ENCODE results near the gene IL37. TPM values are rescaled to one million over a fixed set of nuclear protein-coding genes. Genes with fewer than 3 reads are reported as not detected.

Gene IL37
- total and polyA plus RNA-seq, 2 of the 13 experiments (the other 11 are each of a cell fraction or from before 2014, with no cell fraction given), result not detected

DNA sequence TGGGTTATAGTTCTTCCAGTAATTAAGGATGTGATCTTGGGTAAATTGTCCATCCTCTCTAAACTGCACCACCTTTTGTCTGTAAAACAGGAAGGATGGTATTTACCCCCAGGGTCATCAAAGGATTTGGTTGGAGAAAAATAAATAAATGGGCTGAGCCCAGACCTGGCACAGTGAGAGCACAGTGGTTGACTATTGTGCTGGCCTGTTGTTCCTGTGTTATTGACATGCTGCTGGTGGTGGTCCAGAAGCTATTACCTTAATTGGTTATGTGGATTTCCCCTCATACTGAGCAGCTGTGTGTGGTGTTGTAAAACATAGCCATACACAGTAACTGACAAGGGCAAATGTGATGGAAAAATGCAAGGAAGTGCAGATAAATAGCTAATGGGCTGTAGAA, 746 bp upstream of the IL37 start (continued):
- TF ChIP-seq ZNF335 (CRISPR knock-in tag; IDR thresholded peaks at IDR 0.05) (no peak), BCL6 (CRISPR knock-in tag; IDR thresholded peaks at IDR 0.05) (0 out of 2 replicates have a peak, but pooled peaks have one; percentile 20), HDAC2 (CRISPR knock-in tag; IDR thresholded peaks at IDR 0.05) (0 out of 2 replicates have a peak, but pooled peaks have one; percentile 20), PHF5A (CRISPR knock-in tag; IDR thresholded peaks at IDR 0.05; ENCODE audit: low read depth, unreplicated experiment) (no peak), MED1 (CRISPR knock-in tag; IDR thresholded peaks at IDR 0.05) (peak; percentile 32; the same call in 1 of the 2 replicates), ZNF180 (CRISPR knock-in tag; IDR thresholded peaks at IDR 0.05; ENCODE audit: borderline replicate concordance, low read depth) (no peak), ETV6 (CRISPR knock-in tag; conservative IDR thresholded peaks at IDR 0.05) (no peak), ZSCAN31 (CRISPR knock-in tag; IDR thresholded peaks at IDR 0.05; ENCODE audit: low read depth) (no peak), ZNF326 (CRISPR knock-in tag; IDR thresholded peaks at IDR 0.05; ENCODE audit: borderline replicate concordance) (no peak), MAFK (conservative IDR thresholded peaks at IDR 0.05 in 1 of 2, IDR thresholded peaks at IDR 0.05 in 1 of 2; ENCODE audit: low read length in 2 of 2) (no peak), SAP130 (CRISPR knock-in tag; IDR thresholded peaks at IDR 0.05; ENCODE audit: low read depth) (peak; percentile 47; the same call in 1 of the 2 replicates), SP5 (CRISPR knock-in tag; IDR thresholded peaks at IDR 0.05; ENCODE audit: borderline replicate concordance, low read depth) (peak; percentile 71)
- TF ChIP-seq, protein P1, sequence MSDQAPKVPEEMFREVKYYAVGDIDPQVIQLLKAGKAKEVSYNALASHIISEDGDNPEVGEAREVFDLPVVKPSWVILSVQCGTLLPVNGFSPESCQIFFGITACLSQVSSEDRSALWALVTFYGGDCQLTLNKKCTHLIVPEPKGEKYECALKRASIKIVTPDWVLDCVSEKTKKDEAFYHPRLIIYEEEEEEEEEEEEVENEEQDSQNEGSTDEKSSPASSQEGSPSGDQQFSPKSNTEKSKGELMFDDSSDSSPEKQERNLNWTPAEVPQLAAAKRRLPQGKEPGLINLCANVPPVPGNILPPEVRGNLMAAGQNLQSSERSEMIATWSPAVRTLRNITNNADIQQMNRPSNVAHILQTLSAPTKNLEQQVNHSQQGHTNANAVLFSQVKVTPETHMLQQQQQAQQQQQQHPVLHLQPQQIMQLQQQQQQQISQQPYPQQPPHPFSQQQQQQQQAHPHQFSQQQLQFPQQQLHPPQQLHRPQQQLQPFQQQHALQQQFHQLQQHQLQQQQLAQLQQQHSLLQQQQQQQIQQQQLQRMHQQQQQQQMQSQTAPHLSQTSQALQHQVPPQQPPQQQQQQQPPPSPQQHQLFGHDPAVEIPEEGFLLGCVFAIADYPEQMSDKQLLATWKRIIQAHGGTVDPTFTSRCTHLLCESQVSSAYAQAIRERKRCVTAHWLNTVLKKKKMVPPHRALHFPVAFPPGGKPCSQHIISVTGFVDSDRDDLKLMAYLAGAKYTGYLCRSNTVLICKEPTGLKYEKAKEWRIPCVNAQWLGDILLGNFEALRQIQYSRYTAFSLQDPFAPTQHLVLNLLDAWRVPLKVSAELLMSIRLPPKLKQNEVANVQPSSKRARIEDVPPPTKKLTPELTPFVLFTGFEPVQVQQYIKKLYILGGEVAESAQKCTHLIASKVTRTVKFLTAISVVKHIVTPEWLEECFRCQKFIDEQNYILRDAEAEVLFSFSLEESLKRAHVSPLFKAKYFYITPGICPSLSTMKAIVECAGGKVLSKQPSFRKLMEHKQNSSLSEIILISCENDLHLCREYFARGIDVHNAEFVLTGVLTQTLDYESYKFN (CRISPR knock-in tag; conservative IDR thresholded peaks at IDR 0.05), result no peak
- TF ChIP-seq, protein P2, sequence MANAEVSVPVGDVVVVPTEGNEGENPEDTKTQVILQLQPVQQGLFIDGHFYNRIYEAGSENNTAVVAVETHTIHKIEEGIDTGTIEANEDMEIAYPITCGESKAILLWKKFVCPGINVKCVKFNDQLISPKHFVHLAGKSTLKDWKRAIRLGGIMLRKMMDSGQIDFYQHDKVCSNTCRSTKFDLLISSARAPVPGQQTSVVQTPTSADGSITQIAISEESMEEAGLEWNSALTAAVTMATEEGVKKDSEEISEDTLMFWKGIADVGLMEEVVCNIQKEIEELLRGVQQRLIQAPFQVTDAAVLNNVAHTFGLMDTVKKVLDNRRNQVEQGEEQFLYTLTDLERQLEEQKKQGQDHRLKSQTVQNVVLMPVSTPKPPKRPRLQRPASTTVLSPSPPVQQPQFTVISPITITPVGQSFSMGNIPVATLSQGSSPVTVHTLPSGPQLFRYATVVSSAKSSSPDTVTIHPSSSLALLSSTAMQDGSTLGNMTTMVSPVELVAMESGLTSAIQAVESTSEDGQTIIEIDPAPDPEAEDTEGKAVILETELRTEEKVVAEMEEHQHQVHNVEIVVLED (CRISPR knock-in tag; IDR thresholded peaks at IDR 0.05; ENCODE audit: borderline replicate concordance), result no peak
- TF ChIP-seq, protein P3, sequence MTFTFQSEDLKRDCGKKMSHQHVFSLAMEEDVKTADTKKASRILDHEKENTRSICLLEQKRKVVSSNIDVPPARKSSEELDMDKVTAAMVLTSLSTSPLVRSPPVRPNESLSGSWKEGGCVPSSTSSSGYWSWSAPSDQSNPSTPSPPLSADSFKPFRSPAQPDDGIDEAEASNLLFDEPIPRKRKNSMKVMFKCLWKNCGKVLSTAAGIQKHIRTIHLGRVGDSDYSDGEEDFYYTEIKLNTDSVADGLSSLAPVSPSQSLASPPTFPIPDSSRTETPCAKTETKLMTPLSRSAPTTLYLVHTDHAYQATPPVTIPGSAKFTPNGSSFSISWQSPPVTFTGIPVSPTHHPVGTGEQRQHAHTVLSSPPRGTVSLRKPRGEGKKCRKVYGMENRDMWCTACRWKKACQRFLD (CRISPR knock-in tag; IDR thresholded peaks at IDR 0.05; ENCODE audit: borderline replicate concordance), result no peak
- TF ChIP-seq, protein P4, sequence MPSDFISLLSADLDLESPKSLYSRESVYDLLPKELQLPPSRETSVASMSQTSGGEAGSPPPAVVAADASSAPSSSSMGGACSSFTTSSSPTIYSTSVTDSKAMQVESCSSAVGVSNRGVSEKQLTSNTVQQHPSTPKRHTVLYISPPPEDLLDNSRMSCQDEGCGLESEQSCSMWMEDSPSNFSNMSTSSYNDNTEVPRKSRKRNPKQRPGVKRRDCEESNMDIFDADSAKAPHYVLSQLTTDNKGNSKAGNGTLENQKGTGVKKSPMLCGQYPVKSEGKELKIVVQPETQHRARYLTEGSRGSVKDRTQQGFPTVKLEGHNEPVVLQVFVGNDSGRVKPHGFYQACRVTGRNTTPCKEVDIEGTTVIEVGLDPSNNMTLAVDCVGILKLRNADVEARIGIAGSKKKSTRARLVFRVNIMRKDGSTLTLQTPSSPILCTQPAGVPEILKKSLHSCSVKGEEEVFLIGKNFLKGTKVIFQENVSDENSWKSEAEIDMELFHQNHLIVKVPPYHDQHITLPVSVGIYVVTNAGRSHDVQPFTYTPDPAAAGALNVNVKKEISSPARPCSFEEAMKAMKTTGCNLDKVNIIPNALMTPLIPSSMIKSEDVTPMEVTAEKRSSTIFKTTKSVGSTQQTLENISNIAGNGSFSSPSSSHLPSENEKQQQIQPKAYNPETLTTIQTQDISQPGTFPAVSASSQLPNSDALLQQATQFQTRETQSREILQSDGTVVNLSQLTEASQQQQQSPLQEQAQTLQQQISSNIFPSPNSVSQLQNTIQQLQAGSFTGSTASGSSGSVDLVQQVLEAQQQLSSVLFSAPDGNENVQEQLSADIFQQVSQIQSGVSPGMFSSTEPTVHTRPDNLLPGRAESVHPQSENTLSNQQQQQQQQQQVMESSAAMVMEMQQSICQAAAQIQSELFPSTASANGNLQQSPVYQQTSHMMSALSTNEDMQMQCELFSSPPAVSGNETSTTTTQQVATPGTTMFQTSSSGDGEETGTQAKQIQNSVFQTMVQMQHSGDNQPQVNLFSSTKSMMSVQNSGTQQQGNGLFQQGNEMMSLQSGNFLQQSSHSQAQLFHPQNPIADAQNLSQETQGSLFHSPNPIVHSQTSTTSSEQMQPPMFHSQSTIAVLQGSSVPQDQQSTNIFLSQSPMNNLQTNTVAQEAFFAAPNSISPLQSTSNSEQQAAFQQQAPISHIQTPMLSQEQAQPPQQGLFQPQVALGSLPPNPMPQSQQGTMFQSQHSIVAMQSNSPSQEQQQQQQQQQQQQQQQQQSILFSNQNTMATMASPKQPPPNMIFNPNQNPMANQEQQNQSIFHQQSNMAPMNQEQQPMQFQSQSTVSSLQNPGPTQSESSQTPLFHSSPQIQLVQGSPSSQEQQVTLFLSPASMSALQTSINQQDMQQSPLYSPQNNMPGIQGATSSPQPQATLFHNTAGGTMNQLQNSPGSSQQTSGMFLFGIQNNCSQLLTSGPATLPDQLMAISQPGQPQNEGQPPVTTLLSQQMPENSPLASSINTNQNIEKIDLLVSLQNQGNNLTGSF (CRISPR knock-in tag; IDR thresholded peaks at IDR 0.05), result no peak
- TF ChIP-seq, protein P5, sequence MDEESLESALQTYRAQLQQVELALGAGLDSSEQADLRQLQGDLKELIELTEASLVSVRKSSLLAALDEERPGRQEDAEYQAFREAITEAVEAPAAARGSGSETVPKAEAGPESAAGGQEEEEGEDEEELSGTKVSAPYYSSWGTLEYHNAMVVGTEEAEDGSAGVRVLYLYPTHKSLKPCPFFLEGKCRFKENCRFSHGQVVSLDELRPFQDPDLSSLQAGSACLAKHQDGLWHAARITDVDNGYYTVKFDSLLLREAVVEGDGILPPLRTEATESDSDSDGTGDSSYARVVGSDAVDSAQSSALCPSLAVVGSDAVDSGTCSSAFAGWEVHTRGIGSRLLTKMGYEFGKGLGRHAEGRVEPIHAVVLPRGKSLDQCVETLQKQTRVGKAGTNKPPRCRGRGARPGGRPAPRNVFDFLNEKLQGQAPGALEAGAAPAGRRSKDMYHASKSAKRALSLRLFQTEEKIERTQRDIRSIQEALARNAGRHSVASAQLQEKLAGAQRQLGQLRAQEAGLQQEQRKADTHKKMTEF (CRISPR knock-in tag; IDR thresholded peaks at IDR 0.05), result 0 out of 2 replicates have a peak, but pooled peaks have one; percentile 36

All from HepG2 (cell line).